Posterior cingulate gyrus (tissue), 11 donors: ENCODE measurements around the gene CD38.
A peak's percentile ranks its signal among the peaks of the same experiment; 100 is the strongest.
"Not testable (repeated sequence)": the region's sequence is repeated elsewhere in the genome, so short reads cannot be mapped to it uniquely, and the experiment has no call there.

ENCODE experiments used
- DNase-seq, 10 donors: peaks; one replicate each; pipeline versions ENCODE4 v3.0.0 to v3.0.0-alpha.2; 2020 to 2021; ENCODE audit warnings: mixed read lengths in 3 of 10
- intact Hi-C: fragments of 100-400 bp; cut with DNase I; formaldehyde crosslinking; loops from one replicate; pipeline ENCODE4 v1.15.1; 2023

CD38 gene

GRCh38 chr4:15855804-15856475, 77.8 kb downstream of the CD38 start:
- intact Hi-C loops, result no loop called here
- peak in 1 of 10 donors; percentile 13 for DNase-seq

- DNase-seq, intact Hi-C loops: not testable (repeated sequence)
These were observed 83.1 kb downstream of the CD38 start for GRCh38 chr4:15861198-15861597.

GRCh38 chr4:15864651-15865566, 86.8 kb downstream of the CD38 start:
- intact Hi-C loops, result no loop called here
- DNase-seq, result no peak

- no peak for DNase-seq
These were observed 90.0 kb downstream of the CD38 start for GRCh38 chr4:15868111-15868510.

GRCh38 chr4:15868826-15869413, 90.8 kb downstream of the CD38 start:
- DNase-seq, result no peak
- intact Hi-C loops, result no loop called here

More at GRCh38 chr4:15868111-15868510, 90.0 kb downstream of the CD38 start:
- intact Hi-C loops, result no loop called here

- DNase-seq, result no peak
- intact Hi-C loops, result no loop called here
These were observed 92.0 kb downstream of the CD38 start for GRCh38 chr4:15870079-15870478.

- intact Hi-C loops, result no loop called here
- DNase-seq, result no peak
These were observed 93.0 kb downstream of the CD38 start for GRCh38 chr4:15870921-15871664.

GRCh38 chr4:15873117-15873516, 95.0 kb downstream of the CD38 start:
- no peak for DNase-seq
- intact Hi-C loops, result no loop called here

GRCh38 chr4:15874671-15875070, 96.5 kb downstream of the CD38 start:
- intact Hi-C loops, result no loop called here
- no peak for DNase-seq

GRCh38 chr4:15875663-15876460, 97.7 kb downstream of the CD38 start:
- no peak for DNase-seq
- intact Hi-C loops, result no loop called here

GRCh38 chr4:15878011-15878410, 99.9 kb downstream of the CD38 start:
- no peak for DNase-seq
- intact Hi-C loops, result no loop called here

GRCh38 chr4:15881820-15882219, 103.7 kb downstream of the CD38 start:
- DNase-seq, result no peak
- intact Hi-C loops, result loop anchor here (1.0 to 10.0 kb wide), 3 partner anchors 74 to 407 kb away; no protein-coding TSS in a partner anchor

- intact Hi-C loops, result loop anchor here (1.0 to 10.0 kb wide), 3 partner anchors 74 to 408 kb away; no protein-coding TSS in a partner anchor
- peak in 8 of 10 donors; percentile 13 to 91 (median 37) for DNase-seq
These were observed 104.6 kb downstream of the CD38 start for GRCh38 chr4:15882675-15883086.

GRCh38 chr4:15883610-15884243, 105.6 kb downstream of the CD38 start:
- intact Hi-C loops, result loop anchor here (10.0 kb wide), 1 partner anchor 409 kb away; no protein-coding TSS in a partner anchor
- no peak for DNase-seq

- DNase-seq, result no peak
- intact Hi-C loops, result loop anchor here (10.0 kb wide), 1 partner anchor 410 kb away; no protein-coding TSS in a partner anchor
These were observed 106.5 kb downstream of the CD38 start for GRCh38 chr4:15884666-15885065.

GRCh38 chr4:15885422-15885821, 107.3 kb downstream of the CD38 start:
- DNase-seq, result no peak
- intact Hi-C loops, result loop anchor here (10.0 kb wide), 1 partner anchor 411 kb away; no protein-coding TSS in a partner anchor

GRCh38 chr4:15888515-15888914, 110.4 kb downstream of the CD38 start:
- DNase-seq, result no peak
- intact Hi-C loops, result loop anchor here (10.0 kb wide), 1 partner anchor 414 kb away; no protein-coding TSS in a partner anchor

GRCh38 chr4:15890246-15890829, 112.2 kb downstream of the CD38 start:
- no peak for DNase-seq
- intact Hi-C loops, result no loop called here
